GM18873 (cell line): ENCODE measurements around the gene RABEP2.
"Not testable (repeated sequence)": the region's sequence is repeated elsewhere in the genome, so short reads cannot be mapped to it uniquely, and the experiment has no call there.

Experiments used
- ATAC-seq: cut with Tn5 transposase; IDR thresholded peaks from one replicate; pipeline ENCODE4 v1.9.1; 2021; ENCODE audit warnings: mild to moderate bottlenecking, moderate library complexity, moderate number of reproducible peaks; ENCODE audit not compliant: unreplicated experiment, low FRiP score

Gene RABEP2

GRCh38 chr16:28935346-28935745 is 10.3 kb upstream of the RABEP2 start:
- no peak for ATAC-seq

GRCh38 chr16:28933171-28933570 is 8.1 kb upstream of the RABEP2 start:
- ATAC-seq: no peak

GRCh38 chr16:28932339-28933141 is 7.5 kb upstream of the RABEP2 start:
- no peak for ATAC-seq

- no peak for ATAC-seq
Measured at GRCh38 chr16:28931801-28932225, 6.8 kb upstream of the RABEP2 start, which contains the start of gene CD19. Gene CD19, plus strand, starts transcription at chr16:28931971. Its CDS starts 30 bp downstream, at chr16:28932001.

- ATAC-seq: no peak
Measured at GRCh38 chr16:28930652-28931051, 5.6 kb upstream of the RABEP2 start.

GRCh38 chr16:28930203-28930602 is 5.2 kb upstream of the RABEP2 start:
- ATAC-seq: no peak

- ATAC-seq: no peak
Measured at GRCh38 chr16:28927815-28928214, 2.8 kb upstream of the RABEP2 start.

- not testable (repeated sequence) for ATAC-seq
Measured at GRCh38 chr16:28926284-28926683, 1.2 kb upstream of the RABEP2 start.

- peak; percentile 24 for ATAC-seq
Measured at GRCh38 chr16:28925386-28926228, 569 bp upstream of the RABEP2 start.

- ATAC-seq: no peak
Measured at GRCh38 chr16:28924399-28924761, 658 bp downstream of the RABEP2 start.

GRCh38 chr16:28923652-28924398 is 1.2 kb downstream of the RABEP2 start:
- ATAC-seq: peak; percentile 67

- ATAC-seq: no peak
Measured at GRCh38 chr16:28923231-28923587, 1.8 kb downstream of the RABEP2 start.

GRCh38 chr16:28918698-28919097 is 6.3 kb downstream of the RABEP2 start:
- no peak for ATAC-seq

GRCh38 chr16:28917095-28917494 is 7.9 kb downstream of the RABEP2 start:
- ATAC-seq: no peak

GRCh38 chr16:28915181-28915580 is 9.9 kb downstream of the RABEP2 start:
- no peak for ATAC-seq

- no peak for ATAC-seq
Measured at GRCh38 chr16:28913946-28914724, 10.9 kb downstream of the RABEP2 start.

- no peak for ATAC-seq
Measured at GRCh38 chr16:28912558-28912957, 12.5 kb downstream of the RABEP2 start.

GRCh38 chr16:28910086-28911031 is 14.7 kb downstream of the RABEP2 start:
- ATAC-seq: no peak

- ATAC-seq: no peak
Measured at GRCh38 chr16:28905800-28906372, 19.2 kb downstream of the RABEP2 start.
